ENCODE measurements around the gene AMOTL1. TPM values are rescaled to one million over a fixed set of nuclear protein-coding genes. Genes with fewer than 3 reads are reported as not detected.

Gene AMOTL1
- total RNA-seq, 4 donors from 2014 or later: 32.0 to 67.6 (median 56.8) TPM

- DNase-seq (ENCODE audit: low spot score) (no peak), ATAC-seq (ENCODE audit: low FRiP score) (no peak)
- TF ChIP-seq CTCF (IDR thresholded peaks at IDR 0.05): no peak
Observed at GRCh38 chr11:94868468-94868867, 100.3 kb downstream of the AMOTL1 start.

- no peak for ATAC-seq (ENCODE audit: low FRiP score)
- no peak for DNase-seq (ENCODE audit: low spot score)
- TF ChIP-seq CTCF (IDR thresholded peaks at IDR 0.05): no peak
Observed at GRCh38 chr11:94869186-94869585, 101.0 kb downstream of the AMOTL1 start.

GRCh38 chr11:94870422-94870821 is 102.3 kb downstream of the AMOTL1 start:
- ATAC-seq (ENCODE audit: low FRiP score): no peak
- no peak for DNase-seq (ENCODE audit: low spot score)

GRCh38 chr11:94871491-94872185 is 103.5 kb downstream of the AMOTL1 start:
- ATAC-seq (ENCODE audit: low FRiP score) (no peak), DNase-seq (ENCODE audit: low spot score) (no peak)
- no peak for TF ChIP-seq CTCF (IDR thresholded peaks at IDR 0.05)

More at GRCh38 chr11:94870422-94870821, 102.3 kb downstream of the AMOTL1 start:
- no peak for TF ChIP-seq CTCF (IDR thresholded peaks at IDR 0.05)

GRCh38 chr11:94873916-94874540 is 105.9 kb downstream of the AMOTL1 start:
- ATAC-seq (ENCODE audit: low FRiP score) (no peak), DNase-seq (ENCODE audit: low spot score) (no peak)
- TF ChIP-seq CTCF (IDR thresholded peaks at IDR 0.05): no peak

GRCh38 chr11:94876222-94876621 is 108.1 kb downstream of the AMOTL1 start:
- DNase-seq (ENCODE audit: low spot score) (no peak), ATAC-seq (ENCODE audit: low FRiP score) (no peak)
- no peak for TF ChIP-seq CTCF (IDR thresholded peaks at IDR 0.05)
